GM18870 (cell line): ENCODE measurements around the gene SLC9A9.
"Not testable (repeated sequence)": the region's sequence is repeated elsewhere in the genome, so short reads cannot be mapped to it uniquely, and the experiment has no call there.

Experiments
- ATAC-seq: cut with Tn5 transposase; IDR thresholded peaks from one replicate; pipeline ENCODE4 v1.9.1; 2021; ENCODE audit warnings: moderate library complexity; ENCODE audit not compliant: unreplicated experiment

The SLC9A9 gene

GRCh38 chr3:143476965-143477640 is 371.2 kb downstream of the SLC9A9 start:
- ATAC-seq, result no peak

- ATAC-seq, result no peak
Measured at GRCh38 chr3:143475981-143476380, 372.3 kb downstream of the SLC9A9 start.

GRCh38 chr3:143472731-143473523 is 375.3 kb downstream of the SLC9A9 start:
- ATAC-seq, result no peak

- no peak for ATAC-seq
Measured at GRCh38 chr3:143471705-143472104, 376.6 kb downstream of the SLC9A9 start.

- ATAC-seq, result no peak
Measured at GRCh38 chr3:143469159-143469558, 379.1 kb downstream of the SLC9A9 start.

GRCh38 chr3:143465666-143466065 is 382.6 kb downstream of the SLC9A9 start:
- no peak for ATAC-seq

GRCh38 chr3:143464850-143465249 is 383.4 kb downstream of the SLC9A9 start:
- peak; percentile 69 for ATAC-seq

GRCh38 chr3:143455480-143455879 is 392.8 kb downstream of the SLC9A9 start:
- ATAC-seq, result no peak

GRCh38 chr3:143450632-143451031 is 397.6 kb downstream of the SLC9A9 start:
- no peak for ATAC-seq

- no peak for ATAC-seq
Measured at GRCh38 chr3:143447491-143447890, 400.8 kb downstream of the SLC9A9 start.

GRCh38 chr3:143445118-143445517 is 403.1 kb downstream of the SLC9A9 start:
- peak; percentile 95 for ATAC-seq

GRCh38 chr3:143443851-143444331 is 404.4 kb downstream of the SLC9A9 start:
- ATAC-seq, result no peak

- ATAC-seq, result no peak
Measured at GRCh38 chr3:143442814-143443447, 405.3 kb downstream of the SLC9A9 start.

GRCh38 chr3:143441516-143442171 is 406.6 kb downstream of the SLC9A9 start:
- no peak for ATAC-seq

- no peak for ATAC-seq
Measured at GRCh38 chr3:143439817-143440216, 408.5 kb downstream of the SLC9A9 start.

- ATAC-seq, result no peak
Measured at GRCh38 chr3:143437405-143437804, 410.9 kb downstream of the SLC9A9 start.

- ATAC-seq, result no peak
Measured at GRCh38 chr3:143436231-143436930, 411.9 kb downstream of the SLC9A9 start.

GRCh38 chr3:143433787-143434378 is 414.4 kb downstream of the SLC9A9 start:
- ATAC-seq, result no peak

GRCh38 chr3:143431298-143431697 is 417.0 kb downstream of the SLC9A9 start:
- not testable (repeated sequence) for ATAC-seq

GRCh38 chr3:143430568-143430967 is 417.7 kb downstream of the SLC9A9 start:
- ATAC-seq, result no peak
